GM12874 (cell line): ENCODE data around the gene UBAP2.

Source experiments
- CTCF ChIP-seq: IDR thresholded peaks from 2 replicates; pipeline ENCODE4 v1.5.1; 2011; ENCODE audit warnings: low read depth, mild to moderate bottlenecking, control low read depth, low read length, moderate library complexity; ENCODE audit not compliant: insufficient read depth

Gene UBAP2

GRCh38 chr9:33992632-33993031, 56.1 kb downstream of the UBAP2 start:
- no peak for TF ChIP-seq CTCF

- no peak for TF ChIP-seq CTCF
These were observed 60.3 kb downstream of the UBAP2 start for GRCh38 chr9:33988219-33988890.

GRCh38 chr9:33976414-33976813, 72.3 kb downstream of the UBAP2 start:
- no peak for TF ChIP-seq CTCF

GRCh38 chr9:33972698-33973097, 76.0 kb downstream of the UBAP2 start:
- no peak for TF ChIP-seq CTCF

- no peak for TF ChIP-seq CTCF
These were observed 84.5 kb downstream of the UBAP2 start for GRCh38 chr9:33964086-33964768.

- TF ChIP-seq CTCF: no peak
These were observed 89.0 kb downstream of the UBAP2 start for GRCh38 chr9:33959725-33960124.

- no peak for TF ChIP-seq CTCF
These were observed 92.1 kb downstream of the UBAP2 start for GRCh38 chr9:33956544-33956943.
